ENCODE data around the gene NMNAT2. TPM values are rescaled to one million over a fixed set of nuclear protein-coding genes. Genes with fewer than 3 reads are reported as not detected.
"Not testable (repeated sequence)": the region's sequence is repeated elsewhere in the genome, so short reads cannot be mapped to it uniquely, and the experiment has no call there.

Gene NMNAT2
- total RNA-seq, 1 experiment from 2014 or later, result 4.7 TPM

DNA sequence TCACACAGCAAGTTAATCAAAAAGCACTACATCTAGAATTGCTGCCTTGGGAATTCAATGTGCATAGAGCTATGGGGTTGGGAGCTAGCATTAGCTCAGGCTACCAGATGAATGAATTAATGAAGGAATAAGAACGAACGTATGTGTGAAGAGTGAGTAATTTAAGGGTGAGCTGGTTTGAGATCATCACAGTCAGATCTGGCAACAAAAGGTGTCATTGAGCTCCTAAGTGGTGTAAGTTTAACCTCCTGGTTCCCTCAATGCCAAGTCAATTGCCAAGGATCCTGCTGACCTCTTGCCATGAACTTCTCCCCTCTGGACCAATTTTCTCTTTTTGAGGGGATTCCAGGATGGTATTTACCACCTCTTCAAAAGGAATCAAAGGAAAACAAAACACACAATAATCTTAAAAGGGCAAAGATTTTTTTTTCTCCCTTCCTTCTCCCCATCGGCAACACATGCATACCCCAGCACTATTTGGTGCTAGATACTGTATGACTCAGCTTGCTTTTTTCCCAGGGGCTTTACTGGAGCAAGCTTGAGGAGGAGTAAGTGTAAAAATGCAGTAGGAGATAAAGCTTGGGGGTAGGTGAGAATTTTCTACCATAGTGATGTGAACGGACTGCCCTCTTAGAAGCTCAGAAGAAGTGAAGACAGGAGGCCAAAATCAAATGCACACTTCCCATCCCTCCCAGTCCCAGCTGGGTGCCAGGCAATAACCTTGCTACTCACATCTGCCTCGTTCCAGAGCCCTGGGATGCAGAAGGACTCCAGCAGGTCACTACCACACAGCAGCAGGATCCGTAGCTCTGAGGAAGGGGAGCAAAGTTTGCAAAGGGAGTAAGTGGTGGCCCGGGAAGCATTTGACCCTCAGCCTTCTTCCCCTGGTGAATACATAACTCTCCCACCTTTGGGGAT is 140.1 kb downstream of the NMNAT2 start:
- H3K9me3 Mint-ChIP-seq (ENCODE audit: unreplicated experiment), result no peaks in the 10 kb centered on the region
- H3K36me3 Mint-ChIP-seq (ENCODE audit: insufficient read depth, unreplicated experiment), result peaks cover 6% of the 10 kb centered on the region
- H3K27ac Mint-ChIP-seq (ENCODE audit: low read depth, unreplicated experiment), result peak overlapping the region; percentile 88
- TF ChIP-seq, protein P1, sequence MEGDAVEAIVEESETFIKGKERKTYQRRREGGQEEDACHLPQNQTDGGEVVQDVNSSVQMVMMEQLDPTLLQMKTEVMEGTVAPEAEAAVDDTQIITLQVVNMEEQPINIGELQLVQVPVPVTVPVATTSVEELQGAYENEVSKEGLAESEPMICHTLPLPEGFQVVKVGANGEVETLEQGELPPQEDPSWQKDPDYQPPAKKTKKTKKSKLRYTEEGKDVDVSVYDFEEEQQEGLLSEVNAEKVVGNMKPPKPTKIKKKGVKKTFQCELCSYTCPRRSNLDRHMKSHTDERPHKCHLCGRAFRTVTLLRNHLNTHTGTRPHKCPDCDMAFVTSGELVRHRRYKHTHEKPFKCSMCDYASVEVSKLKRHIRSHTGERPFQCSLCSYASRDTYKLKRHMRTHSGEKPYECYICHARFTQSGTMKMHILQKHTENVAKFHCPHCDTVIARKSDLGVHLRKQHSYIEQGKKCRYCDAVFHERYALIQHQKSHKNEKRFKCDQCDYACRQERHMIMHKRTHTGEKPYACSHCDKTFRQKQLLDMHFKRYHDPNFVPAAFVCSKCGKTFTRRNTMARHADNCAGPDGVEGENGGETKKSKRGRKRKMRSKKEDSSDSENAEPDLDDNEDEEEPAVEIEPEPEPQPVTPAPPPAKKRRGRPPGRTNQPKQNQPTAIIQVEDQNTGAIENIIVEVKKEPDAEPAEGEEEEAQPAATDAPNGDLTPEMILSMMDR (IDR thresholded peaks at IDR 0.05; ENCODE audit: unreplicated experiment), result no peak
- H3K27me3 Mint-ChIP-seq (ENCODE audit: insufficient read depth, unreplicated experiment), result no peaks in the 10 kb centered on the region
- CTCF ChIA-PET, result interaction anchor here (0.6 to 9.4 kb wide), 11 partner anchors 12 to 317 kb away, joined by 3 to 253 read pairs (median 6); no protein-coding TSS in a partner anchor
- H3K4me1 Mint-ChIP-seq (ENCODE audit: insufficient read depth, unreplicated experiment), result peaks cover 57% of the 10 kb centered on the region
- BruUV-seq (replicated peaks), result no TSS peak
- POLR2A ChIA-PET, result interaction anchor here (0.7 to 7.2 kb wide), 18 partner anchors 7 to 316 kb away, joined by 3 to 94 read pairs (median 14); partner anchors contain the start of gene LAMC2
- peak; percentile 73 for DNase-seq (ENCODE audit: unreplicated experiment)
- H3K4me3 Mint-ChIP-seq (ENCODE audit: unreplicated experiment), result peak overlapping the region; percentile 9
- intact Hi-C loops (cut with micrococcal nuclease), result no loop called here

DNA sequence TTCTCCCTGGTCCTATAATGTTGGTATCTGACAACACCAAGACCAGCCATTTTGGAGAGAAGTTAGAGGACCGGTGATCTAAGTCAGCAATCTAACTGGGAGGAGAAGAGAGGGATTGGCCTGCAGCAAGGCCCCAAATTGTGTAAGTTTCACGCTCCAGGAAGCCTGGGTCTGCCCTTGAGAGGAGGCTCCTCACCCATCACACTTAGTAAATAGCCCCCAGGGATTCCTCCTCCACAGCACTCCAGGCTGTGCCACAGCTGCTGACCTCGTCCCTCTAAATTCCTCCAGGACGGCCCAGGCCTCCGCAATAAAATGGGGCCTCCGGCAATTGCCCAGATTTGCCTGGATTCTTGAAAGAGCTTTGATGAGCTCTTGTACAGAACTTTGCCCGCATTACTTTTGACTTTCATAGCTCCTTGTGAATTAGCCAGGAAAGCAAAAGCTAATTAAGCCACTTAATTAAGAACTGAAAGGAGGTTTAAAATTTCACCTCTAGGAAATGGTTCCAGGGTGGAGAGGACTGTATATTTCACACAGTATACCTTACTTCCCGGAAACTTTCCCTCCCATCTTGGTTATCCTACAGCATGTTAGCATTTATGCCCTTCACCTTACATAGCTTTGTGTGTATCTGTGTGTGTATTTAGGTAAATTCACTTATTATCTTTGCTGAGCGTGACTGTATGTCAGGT is 141.6 kb downstream of the NMNAT2 start:
- intact Hi-C loops (cut with micrococcal nuclease), result no loop called here
- DNase-seq (ENCODE audit: unreplicated experiment), result no peak
- peaks cover 55% of the 10 kb centered on the region for H3K4me1 Mint-ChIP-seq (ENCODE audit: insufficient read depth, unreplicated experiment)
- ChIA-PET CTCF (interaction anchor here (1.1 to 9.4 kb wide), 6 partner anchors 11 to 315 kb away, joined by 3 to 253 read pairs (median 52); no protein-coding TSS in a partner anchor), POLR2A (interaction anchor here (0.6 to 5.5 kb wide), 9 partner anchors 9 to 314 kb away, joined by 3 to 47 read pairs (median 3); no protein-coding TSS in a partner anchor)
- peaks cover 6% of the 10 kb centered on the region for H3K36me3 Mint-ChIP-seq (ENCODE audit: insufficient read depth, unreplicated experiment)
- H3K27me3 Mint-ChIP-seq (ENCODE audit: insufficient read depth, unreplicated experiment), result no peaks in the 10 kb centered on the region
- TF ChIP-seq, protein P1 (IDR thresholded peaks at IDR 0.05; ENCODE audit: unreplicated experiment), result no peak
- no peaks in the 10 kb centered on the region for H3K9me3 Mint-ChIP-seq (ENCODE audit: unreplicated experiment)
- no peak overlapping the region for H3K4me3 Mint-ChIP-seq (ENCODE audit: unreplicated experiment)
- BruUV-seq (replicated peaks), result no TSS peak
- no peak overlapping the region for H3K27ac Mint-ChIP-seq (ENCODE audit: low read depth, unreplicated experiment)

DNA sequence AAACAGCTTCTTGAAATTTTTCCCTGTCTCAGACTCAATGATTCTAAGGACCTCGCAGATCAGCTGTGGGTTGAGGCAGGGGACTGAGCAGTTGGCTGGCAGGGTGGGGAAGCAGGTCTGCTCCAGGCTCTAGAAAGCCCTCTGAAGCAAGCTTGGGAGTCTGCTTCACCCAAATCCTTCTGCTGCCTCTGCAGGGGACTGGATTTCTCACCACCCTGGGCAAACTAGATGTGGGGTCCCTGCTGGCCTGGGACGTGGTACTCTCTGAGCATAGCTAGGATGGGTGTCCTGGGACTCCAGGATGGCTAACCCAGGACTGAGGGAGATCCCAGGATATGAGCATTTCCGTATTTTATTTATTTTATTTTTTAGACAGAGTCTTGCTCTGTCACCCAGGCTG is 142.9 kb downstream of the NMNAT2 start:
- POLR2A ChIA-PET, result no interaction called here
- TF ChIP-seq, protein P1 (IDR thresholded peaks at IDR 0.05; ENCODE audit: unreplicated experiment), result no peak
- peaks cover 6% of the 10 kb centered on the region for H3K36me3 Mint-ChIP-seq (ENCODE audit: insufficient read depth, unreplicated experiment)
- DNase-seq (ENCODE audit: unreplicated experiment), result no peak
- H3K4me3 Mint-ChIP-seq (ENCODE audit: unreplicated experiment), result no peak overlapping the region
- BruUV-seq (replicated peaks), result no TSS peak
- peaks cover 60% of the 10 kb centered on the region for H3K4me1 Mint-ChIP-seq (ENCODE audit: insufficient read depth, unreplicated experiment)
- no peaks in the 10 kb centered on the region for H3K9me3 Mint-ChIP-seq (ENCODE audit: unreplicated experiment)
- no peaks in the 10 kb centered on the region for H3K27me3 Mint-ChIP-seq (ENCODE audit: insufficient read depth, unreplicated experiment)
- H3K27ac Mint-ChIP-seq (ENCODE audit: low read depth, unreplicated experiment), result no peak overlapping the region
- CTCF ChIA-PET, result interaction anchor here (9.4 kb wide), 1 partner anchor 43 kb away, joined by 253 read pairs; no protein-coding TSS in a partner anchor
- intact Hi-C loops (cut with micrococcal nuclease), result no loop called here

DNA sequence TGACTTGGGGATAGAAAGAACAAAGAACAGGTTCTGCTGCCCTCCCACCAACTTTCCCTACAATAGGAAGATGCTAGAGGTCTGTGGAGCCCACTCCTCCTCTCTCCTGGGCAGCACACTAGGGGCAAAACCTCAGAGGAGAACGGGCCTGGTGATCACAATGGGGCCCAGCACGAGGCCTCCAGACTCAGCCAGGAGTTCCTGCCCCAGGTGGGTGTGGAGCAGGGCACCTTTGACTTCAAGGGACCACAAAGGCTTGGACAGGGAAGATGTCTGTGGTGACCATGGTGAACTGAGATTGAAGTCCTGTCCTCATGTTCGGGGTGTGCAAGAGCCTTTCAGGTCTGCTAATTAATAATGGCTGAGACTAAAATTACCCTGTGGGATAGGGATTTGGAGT is 143.3 kb downstream of the NMNAT2 start:
- Mint-ChIP-seq H3K4me1 (ENCODE audit: insufficient read depth, unreplicated experiment) (peaks cover 61% of the 10 kb centered on the region), H3K4me3 (ENCODE audit: unreplicated experiment) (no peak overlapping the region), H3K27me3 (ENCODE audit: insufficient read depth, unreplicated experiment) (no peaks in the 10 kb centered on the region), H3K27ac (ENCODE audit: low read depth, unreplicated experiment) (peak overlapping the region; percentile 54), H3K9me3 (ENCODE audit: unreplicated experiment) (no peaks in the 10 kb centered on the region), H3K36me3 (ENCODE audit: insufficient read depth, unreplicated experiment) (peaks cover 4% of the 10 kb centered on the region)
- TF ChIP-seq, protein P1 (IDR thresholded peaks at IDR 0.05; ENCODE audit: unreplicated experiment), result no peak
- no peak for DNase-seq (ENCODE audit: unreplicated experiment)
- ChIA-PET CTCF (interaction anchor here (9.4 kb wide), 1 partner anchor 43 kb away, joined by 253 read pairs; no protein-coding TSS in a partner anchor), POLR2A (no interaction called here)
- no TSS peak for BruUV-seq (replicated peaks)
- intact Hi-C loops (cut with micrococcal nuclease), result no loop called here

DNA sequence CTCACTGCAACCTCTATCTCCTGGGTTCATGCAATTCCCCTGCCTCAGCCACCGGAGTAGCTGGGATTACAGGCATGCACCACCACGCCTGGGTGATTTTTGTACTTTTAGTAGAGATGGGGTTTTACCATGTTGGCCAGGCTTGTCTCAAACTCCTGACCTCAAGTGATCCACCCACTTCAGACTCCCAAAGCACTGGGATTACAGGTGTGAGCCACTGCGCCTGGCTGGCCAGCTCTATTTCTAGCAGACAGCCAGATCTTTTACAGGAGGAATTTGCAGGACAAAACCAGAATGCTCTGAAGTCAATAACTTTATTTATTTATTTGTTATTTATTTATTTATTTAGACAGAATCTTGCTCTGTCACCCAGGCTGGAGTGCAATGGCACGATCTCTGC is 144.2 kb downstream of the NMNAT2 start:
- ChIA-PET POLR2A (interaction anchor here (2.1 kb wide), 1 partner anchor 31 kb away, joined by 12 read pairs; no protein-coding TSS in a partner anchor), CTCF (interaction anchor here (0.6 kb wide), 3 partner anchors 33 to 669 kb away, joined by 3 read pairs; no protein-coding TSS in a partner anchor)
- Mint-ChIP-seq H3K4me1 (ENCODE audit: insufficient read depth, unreplicated experiment) (peaks cover 53% of the 10 kb centered on the region), H3K27ac (ENCODE audit: low read depth, unreplicated experiment) (peak overlapping the region; percentile 90)
- H3K27me3 Mint-ChIP-seq (ENCODE audit: insufficient read depth, unreplicated experiment); intact Hi-C loops (cut with micrococcal nuclease); H3K9me3 Mint-ChIP-seq (ENCODE audit: unreplicated experiment); H3K4me3 Mint-ChIP-seq (ENCODE audit: unreplicated experiment); H3K36me3 Mint-ChIP-seq (ENCODE audit: insufficient read depth, unreplicated experiment); BruUV-seq (replicated peaks); DNase-seq (ENCODE audit: unreplicated experiment): not testable (repeated sequence)

Measured in MCF 10A (cell line).